ENCODE measurements around the gene CACNG4.

DNA sequence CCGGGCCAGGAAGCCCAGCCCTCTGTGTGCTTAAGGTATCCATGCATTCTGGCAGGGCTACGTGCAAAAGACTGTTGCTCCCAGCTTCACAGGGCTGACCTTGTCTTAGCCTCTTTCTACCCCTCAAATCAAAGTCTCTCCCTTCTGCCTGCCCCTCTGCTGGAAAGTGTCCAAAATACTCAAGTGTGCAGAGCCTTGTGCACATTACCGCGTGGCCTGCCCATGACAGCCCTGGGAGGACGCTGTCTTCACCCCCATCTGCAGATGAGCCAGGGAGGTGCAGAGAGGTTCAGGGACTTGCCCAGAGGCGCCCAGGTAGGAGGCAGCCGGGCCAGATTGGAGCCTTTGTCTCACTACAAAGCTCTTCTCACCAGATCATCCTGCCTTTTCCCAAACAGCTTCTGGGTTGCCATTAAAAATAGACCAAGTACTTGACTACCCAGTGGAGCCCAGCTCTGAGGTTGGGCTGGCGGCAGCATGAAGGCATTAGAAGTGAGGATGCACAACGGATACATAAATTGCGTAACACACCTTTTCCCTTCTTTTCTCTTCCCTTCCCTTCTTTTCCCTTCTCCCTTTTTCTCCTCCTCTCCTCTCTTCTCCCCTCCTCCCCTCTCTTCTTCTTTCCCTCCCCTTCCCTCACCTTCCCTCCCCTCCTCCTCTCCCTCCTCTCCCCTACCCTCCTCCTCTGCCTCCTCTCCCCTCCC, 3.5 kb downstream of the CACNG4 start:
- TF ChIP-seq POLR2AphosphoS5 (IDR thresholded peaks at IDR 0.05; ENCODE audit: insufficient read depth in 1 of 2, low read depth in 1 of 2) (no peak), POLR2A (IDR thresholded peaks at IDR 0.05) (no peak)
- TF ChIP-seq, protein P1, sequence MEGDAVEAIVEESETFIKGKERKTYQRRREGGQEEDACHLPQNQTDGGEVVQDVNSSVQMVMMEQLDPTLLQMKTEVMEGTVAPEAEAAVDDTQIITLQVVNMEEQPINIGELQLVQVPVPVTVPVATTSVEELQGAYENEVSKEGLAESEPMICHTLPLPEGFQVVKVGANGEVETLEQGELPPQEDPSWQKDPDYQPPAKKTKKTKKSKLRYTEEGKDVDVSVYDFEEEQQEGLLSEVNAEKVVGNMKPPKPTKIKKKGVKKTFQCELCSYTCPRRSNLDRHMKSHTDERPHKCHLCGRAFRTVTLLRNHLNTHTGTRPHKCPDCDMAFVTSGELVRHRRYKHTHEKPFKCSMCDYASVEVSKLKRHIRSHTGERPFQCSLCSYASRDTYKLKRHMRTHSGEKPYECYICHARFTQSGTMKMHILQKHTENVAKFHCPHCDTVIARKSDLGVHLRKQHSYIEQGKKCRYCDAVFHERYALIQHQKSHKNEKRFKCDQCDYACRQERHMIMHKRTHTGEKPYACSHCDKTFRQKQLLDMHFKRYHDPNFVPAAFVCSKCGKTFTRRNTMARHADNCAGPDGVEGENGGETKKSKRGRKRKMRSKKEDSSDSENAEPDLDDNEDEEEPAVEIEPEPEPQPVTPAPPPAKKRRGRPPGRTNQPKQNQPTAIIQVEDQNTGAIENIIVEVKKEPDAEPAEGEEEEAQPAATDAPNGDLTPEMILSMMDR (IDR thresholded peaks at IDR 0.05), result no peak

Measured in vagina (tissue), 2 donors.